Pancreas (tissue), 10 donors: ENCODE measurements around the gene ATP1A2. TPM values are rescaled to one million over a fixed set of nuclear protein-coding genes. Genes with fewer than 3 reads are reported as not detected.

Source experiments
- ATAC-seq, 4 donors: fragments of 200-7000 bp; cut with Tn5 transposase; one replicate each; pipeline versions ENCODE4 v1.8.0 to v1.9.1; 2020; ENCODE audit warnings: mild to moderate bottlenecking in 4 of 4, moderate library complexity in 4 of 4
- DNase-seq, 6 donors: peaks; one replicate each; pipeline ENCODE4 v3.0.0-alpha.2; 2020
- FAIRE-seq: peaks from 2 replicates; lab custom pipeline; 2012; peaks lifted over from hg19 to GRCh38; lab: Jason Lieb, UNC
- H3K27ac ChIP-seq, 4 donors: fragments of 200-600 bp; sonication (generic); 1 replicate in 3 of 4; 2 replicates in 1 of 4; pipeline versions ENCODE4 v1.5.0 to v1.8.0; 2020
- H3K27me3 ChIP-seq, 4 donors: fragments of 200-600 bp; one replicate each; pipeline ENCODE4 v1.8.0; 2021
- H3K36me3 ChIP-seq, 3 donors: fragments of 200-600 bp; sonication (generic) in 1 of 3; one replicate each; pipeline versions ENCODE4 v1.5.0 to v1.8.0; 2020 to 2021
- H3K4me1 ChIP-seq, 3 donors: fragments of 200-600 bp; one replicate each; pipeline ENCODE4 v1.8.0; 2021
- H3K4me3 ChIP-seq, 4 donors: fragments of 200-600 bp; sonication (generic) in 2 of 4; one replicate each; pipeline versions ENCODE4 v1.5.0 to v1.8.0; 2020 to 2021
- H3K9me3 ChIP-seq, 4 donors: fragments of 200-600 bp; one replicate each; pipeline ENCODE4 v1.8.0; 2021
- CTCF ChIP-seq, 4 donors: fragments of 200-600 bp; sonication (generic) in 3 of 4; IDR thresholded peaks; one replicate each; pipeline versions ENCODE4 v1.5.0 to v1.8.0; 2021; ENCODE audit warnings: antibody characterized with exemption in 4 of 4
- WGBS, 2 donors: extraction: QIAGEN DNeasy Blood & Tissue Kit; methylation state at CpG; one replicate each; pipeline ENCODE4 v1.1.7; 2013; 5-methylcytosine and 5-hydroxymethylcytosine counted together
- intact Hi-C, 3 donors: fragments of 100-400 bp; cut with DNase I; formaldehyde crosslinking; loops; one replicate each; pipeline versions ENCODE4 v1.11.1 to v1.14.2; 2022
- polyA plus RNA-seq, 2 donors: library from polyadenylated mRNA; stranded (reverse); fragments of 200-250 nt; gene quantifications; one replicate each; pipeline ENCODE4 v1.2.3, GENCODE V29; 2013
- total RNA-seq, 6 donors: library from RNA; stranded (reverse); fragmentation: NEBNext Ultra II Directional in 4 of 6; extraction: Animal tissue kit (Norgen Biotek cat#: 25700) in 4 of 6; gene quantifications; one replicate each; pipeline versions ENCODE4 v1.2.1 to v1.2.4, GENCODE V29; 2021 to 2023
- donor health status: healthy with polysubstance abuse.
- donor health status: DM: no; HTN: no; CAD: no; lungs with moderate emphysema.
- donor health status: DM: no; HTN: no; CAD: no.
- donor health status: control.
- donor health status: control.
- donor health status: Bipolar disorder and iron deficiency.
- donor health status: DM: yes; HTN: yes; CAD: no.
- donor health status: DM: no; HTN: no; CAD: no.
- donor health status: DM: no; HTN: no; CAD: no.
- donor health status: DM: yes; HTN: yes; CAD: no.

The ATP1A2 gene
- total and polyA plus RNA-seq, 8 donors, result 0.34 to 2.7 (median 0.53) TPM

GRCh38 chr1:160188341-160188740 is 72.8 kb downstream of the ATP1A2 start:
- TF ChIP-seq CTCF (IDR thresholded peaks at IDR 0.05), result no peak
- Histone ChIP-seq H3K27me3 (no peaks in the 10 kb centered on the region), H3K36me3 (no peaks in the 10 kb centered on the region), H3K9me3 (no peaks in the 10 kb centered on the region), H3K4me3 (no peak overlapping the region), H3K27ac (no peak overlapping the region), H3K4me1 (no peaks in the 10 kb centered on the region)
- FAIRE-seq (no peak), ATAC-seq (no peak), DNase-seq (no peak)
- intact Hi-C loops, result no loop called here
- WGBS, 2 donors, result 75 to 81% methylated on average over 7 of the region's 7 CpGs

- Histone ChIP-seq H3K27me3 (no peaks in the 10 kb centered on the region), H3K9me3 (no peaks in the 10 kb centered on the region), H3K27ac (no peak within 1 kb of the TSS), H3K36me3 (no peaks in the 10 kb centered on the region), H3K4me1 (no peaks in the 10 kb centered on the region), H3K4me3 (no peak within 1 kb of the TSS)
- ATAC-seq (no peak), DNase-seq (no peak), FAIRE-seq (no peak)
- TF ChIP-seq CTCF (IDR thresholded peaks at IDR 0.05), result no peak
- 53 to 61% methylated on average over 15 of the region's 15 CpGs for WGBS, 2 donors
- intact Hi-C loops, result loop anchor here in 2 of 3 donors (5.0 to 10.0 kb wide), 4 partner anchors 62 to 185 kb away; no protein-coding TSS in a partner anchor
Observed at GRCh38 chr1:160189649-160190625, 74.4 kb downstream of the ATP1A2 start, which contains the start of gene CASQ1. Gene CASQ1 (plus strand): TSS chr1:160190575. CDS start chr1:160190752, 177 bp downstream.

DNA sequence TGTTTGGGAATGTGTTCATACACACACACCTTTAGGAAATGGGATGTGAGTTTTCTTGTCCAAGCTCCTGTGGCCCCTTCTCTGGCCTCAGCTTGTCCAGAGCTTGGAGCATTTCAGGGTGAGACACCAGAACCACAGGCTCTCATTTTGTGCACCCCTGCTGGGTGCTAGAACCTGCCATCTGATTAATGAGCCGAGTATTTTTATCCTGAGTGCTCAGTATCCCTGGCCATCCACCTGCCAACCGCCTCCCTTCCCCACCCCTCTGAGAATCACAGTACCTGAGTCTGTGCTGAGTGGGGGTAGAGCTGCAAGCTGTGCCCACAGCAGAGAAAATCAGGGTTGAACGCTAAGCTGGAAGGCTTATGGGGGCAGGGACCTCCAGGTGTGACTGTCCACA is 76.2 kb downstream of the ATP1A2 start:
- Histone ChIP-seq H3K27ac (no peak overlapping the region), H3K4me3 (no peak overlapping the region), H3K4me1 (no peaks in the 10 kb centered on the region), H3K9me3 (no peaks in the 10 kb centered on the region), H3K27me3 (no peaks in the 10 kb centered on the region), H3K36me3 (no peaks in the 10 kb centered on the region)
- WGBS, 2 donors, result 81 to 89% methylated on average over 3 of the region's 3 CpGs
- DNase-seq (no peak), ATAC-seq (no peak), FAIRE-seq (no peak)
- no peak for TF ChIP-seq CTCF (IDR thresholded peaks at IDR 0.05)
- intact Hi-C loops, result loop anchor here in 2 of 3 donors (5.0 to 10.0 kb wide), 4 partner anchors 61 to 183 kb away; no protein-coding TSS in a partner anchor

GRCh38 chr1:160192234-160192633 is 76.7 kb downstream of the ATP1A2 start:
- Histone ChIP-seq H3K9me3 (no peaks in the 10 kb centered on the region), H3K4me3 (no peak overlapping the region), H3K36me3 (no peaks in the 10 kb centered on the region), H3K4me1 (no peaks in the 10 kb centered on the region), H3K27ac (no peak overlapping the region), H3K27me3 (no peaks in the 10 kb centered on the region)
- intact Hi-C loops, result loop anchor here in 2 of 3 donors (5.0 to 10.0 kb wide), 4 partner anchors 60 to 183 kb away; no protein-coding TSS in a partner anchor
- FAIRE-seq, result no peak
- ATAC-seq, result no peak
- DNase-seq, result no peak
- TF ChIP-seq CTCF (IDR thresholded peaks at IDR 0.05), result no peak

Other genes with a start within 250 kb of the ATP1A2 start
- under 1 TPM in 4 of 6 donors, not detected in 2; 0.16 to 0.54 (median 0.31) TPM for gene CFAP45, start 215.6 kb upstream of the ATP1A2 start, total RNA-seq
- gene CFAP45, start 215.6 kb upstream of the ATP1A2 start, polyA plus RNA-seq, result 1 to 10 TPM in 1 of 2 donors, under 1 TPM in 1; 0.80 to 1.5 TPM
- gene TAGLN2, start 190.3 kb upstream of the ATP1A2 start, total RNA-seq, result 100 to 1,000 TPM in 4 of 6 donors, 10 to 100 TPM in 2; 93.2 to 242 (median 117) TPM
- 100 to 1,000 TPM; 198 to 200 TPM for gene TAGLN2, start 190.3 kb upstream of the ATP1A2 start, polyA plus RNA-seq
- gene IGSF9, start 170.1 kb upstream of the ATP1A2 start, total RNA-seq, result 1 to 10 TPM in 5 of 6 donors, under 1 TPM in 1; 0.83 to 4.3 (median 1.5) TPM
- gene IGSF9, start 170.1 kb upstream of the ATP1A2 start, polyA plus RNA-seq, result 1 to 10 TPM; 3.0 to 5.4 TPM
- gene SLAMF9, start 161.5 kb upstream of the ATP1A2 start, total RNA-seq, result not detected
- gene SLAMF9, start 161.5 kb upstream of the ATP1A2 start, polyA plus RNA-seq, result not detected
- 1 to 10 TPM; 4.0 to 7.6 (median 5.2) TPM for gene PIGM, start 83.8 kb upstream of the ATP1A2 start, total RNA-seq
- 1 to 10 TPM; 2.7 to 4.2 TPM for gene PIGM, start 83.8 kb upstream of the ATP1A2 start, polyA plus RNA-seq
- under 1 TPM in 2 of 6 donors, not detected in 4; 0.08 to 0.09 TPM for gene KCNJ10, start 45.6 kb upstream of the ATP1A2 start, total RNA-seq
- gene KCNJ10, start 45.6 kb upstream of the ATP1A2 start, polyA plus RNA-seq, result under 1 TPM in 1 of 2 donors, not detected in 1; 0.05 TPM
- gene KCNJ9, start 34.2 kb upstream of the ATP1A2 start, total RNA-seq, result not detected
- gene KCNJ9, start 34.2 kb upstream of the ATP1A2 start, polyA plus RNA-seq, result under 1 TPM; 0.02 to 0.04 TPM
- gene IGSF8, start 17.1 kb upstream of the ATP1A2 start, total RNA-seq, result 10 to 100 TPM; 12.9 to 24.5 (median 16.5) TPM
- gene IGSF8, start 17.1 kb upstream of the ATP1A2 start, polyA plus RNA-seq, result 10 to 100 TPM; 24.7 TPM
- gene ATP1A4, start 35.8 kb downstream of the ATP1A2 start, total RNA-seq, result not detected
- not detected for gene ATP1A4, start 35.8 kb downstream of the ATP1A2 start, polyA plus RNA-seq
- not detected for gene CASQ1, start 74.8 kb downstream of the ATP1A2 start, total RNA-seq
- under 1 TPM in 1 of 2 donors, not detected in 1; 0.14 TPM for gene CASQ1, start 74.8 kb downstream of the ATP1A2 start, polyA plus RNA-seq
- gene PEA15, start 89.6 kb downstream of the ATP1A2 start, total RNA-seq, result 10 to 100 TPM; 15.0 to 47.3 (median 23.0) TPM
- gene PEA15, start 89.6 kb downstream of the ATP1A2 start, polyA plus RNA-seq, result 10 to 100 TPM; 37.3 to 52.3 TPM
- gene DCAF8, start 146.8 kb downstream of the ATP1A2 start, total RNA-seq, result 10 to 100 TPM; 51.1 to 93.0 (median 74.5) TPM
- gene DCAF8, start 146.8 kb downstream of the ATP1A2 start, polyA plus RNA-seq, result 100 to 1,000 TPM in 1 of 2 donors, 10 to 100 TPM in 1; 98.8 to 122 TPM
- 10 to 100 TPM; 15.0 to 27.9 (median 22.6) TPM for gene PEX19, start 169.4 kb downstream of the ATP1A2 start, total RNA-seq
- gene PEX19, start 169.4 kb downstream of the ATP1A2 start, polyA plus RNA-seq, result 10 to 100 TPM in 1 of 2 donors, 1 to 10 TPM in 1; 6.8 to 18.0 TPM
- gene COPA, start 227.5 kb downstream of the ATP1A2 start, total RNA-seq, result 100 to 1,000 TPM in 1 of 6 donors, 10 to 100 TPM in 5; 61.1 to 114 (median 83.4) TPM
- gene COPA, start 227.5 kb downstream of the ATP1A2 start, polyA plus RNA-seq, result 10 to 100 TPM; 34.7 to 50.4 TPM
- gene NCSTN, start 227.6 kb downstream of the ATP1A2 start, total RNA-seq, result 10 to 100 TPM; 47.4 to 64.7 (median 49.6) TPM
- gene NCSTN, start 227.6 kb downstream of the ATP1A2 start, polyA plus RNA-seq, result 10 to 100 TPM; 29.7 to 56.4 TPM